GM18498 (cell line): ENCODE measurements around the gene ARSB.
"Not testable (repeated sequence)": the region's sequence is repeated elsewhere in the genome, so short reads cannot be mapped to it uniquely, and the experiment has no call there.

Experiments used
- ATAC-seq: cut with Tn5 transposase; IDR thresholded peaks from one replicate; pipeline ENCODE4 v1.9.1; 2021; ENCODE audit warnings: mild to moderate bottlenecking, moderate library complexity; ENCODE audit not compliant: unreplicated experiment

Gene ARSB

DNA sequence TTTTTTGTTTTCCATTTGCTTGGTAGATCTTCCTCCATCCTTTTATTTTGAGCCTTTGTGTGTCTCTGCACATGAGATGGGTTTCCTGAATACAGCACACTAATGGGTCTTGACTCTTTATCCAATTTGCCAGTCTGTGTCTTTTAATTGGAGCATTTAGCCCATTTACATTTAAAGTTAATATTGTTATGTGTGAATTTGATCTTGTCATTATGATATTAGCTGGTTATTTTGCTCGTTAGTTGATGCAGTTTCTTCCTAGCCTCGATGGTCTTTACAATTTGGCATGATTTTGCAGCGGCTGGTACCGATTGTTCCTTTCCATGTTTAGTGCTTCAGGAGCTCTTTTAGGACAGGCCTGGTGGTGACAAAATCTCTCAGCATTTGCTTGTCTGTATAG lies 133.2 kb downstream of the ARSB start:
- not testable (repeated sequence) for ATAC-seq

DNA sequence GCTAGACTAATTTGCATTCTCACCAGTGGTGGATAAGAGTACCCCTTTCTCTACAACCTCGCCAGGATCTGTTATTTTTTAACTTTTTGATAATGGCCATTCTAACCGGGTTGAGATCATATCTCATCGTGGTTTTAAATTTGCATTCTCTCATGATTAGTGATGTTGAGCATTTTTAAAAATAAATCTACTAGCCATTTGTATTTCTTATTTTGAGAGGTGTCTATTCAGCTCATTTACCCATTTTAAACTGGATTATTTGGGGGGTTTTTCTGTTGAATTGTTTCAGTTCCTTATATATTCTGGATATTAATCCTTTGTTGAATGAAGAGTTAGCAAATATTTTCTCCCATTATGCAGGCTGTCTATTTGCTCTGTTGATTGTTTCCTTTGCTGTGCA lies 139.6 kb downstream of the ARSB start:
- ATAC-seq: no peak

DNA sequence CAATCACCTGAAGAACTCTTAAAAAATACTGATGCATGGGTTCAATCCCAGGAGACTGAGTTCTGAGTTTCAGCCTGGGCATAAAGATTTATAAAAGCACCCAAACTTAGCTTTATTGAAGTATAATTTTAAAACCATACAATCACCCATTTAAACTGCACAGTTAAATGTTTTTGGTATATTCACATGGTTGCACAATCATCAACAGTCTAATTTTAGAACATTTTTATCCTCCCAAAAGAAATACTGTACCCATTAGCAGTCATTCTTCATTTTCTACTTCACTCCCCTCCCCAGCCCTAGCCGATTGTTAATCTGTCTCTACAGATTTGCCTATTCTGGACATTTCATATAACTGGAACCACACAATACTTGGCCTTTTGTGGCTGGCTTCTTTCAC lies 141.7 kb downstream of the ARSB start:
- no peak for ATAC-seq

DNA sequence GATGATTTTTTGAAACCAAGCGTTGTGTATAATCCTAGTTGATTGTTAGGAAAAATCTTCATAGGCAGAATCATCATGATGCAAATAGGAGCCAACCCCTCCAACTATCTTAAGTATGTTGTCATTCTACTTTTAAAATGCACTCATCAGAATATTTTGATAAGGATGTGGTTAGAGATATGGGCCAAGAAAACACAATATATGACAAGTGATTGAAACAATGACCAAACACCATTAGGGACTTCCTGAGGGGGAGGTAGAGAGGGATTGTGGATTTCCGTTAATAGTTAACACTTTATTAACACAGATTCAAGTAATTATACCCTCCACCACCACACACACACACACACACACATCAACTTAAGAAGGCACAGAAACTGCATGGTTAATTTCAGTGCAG lies 143.3 kb downstream of the ARSB start:
- ATAC-seq: no peak

DNA sequence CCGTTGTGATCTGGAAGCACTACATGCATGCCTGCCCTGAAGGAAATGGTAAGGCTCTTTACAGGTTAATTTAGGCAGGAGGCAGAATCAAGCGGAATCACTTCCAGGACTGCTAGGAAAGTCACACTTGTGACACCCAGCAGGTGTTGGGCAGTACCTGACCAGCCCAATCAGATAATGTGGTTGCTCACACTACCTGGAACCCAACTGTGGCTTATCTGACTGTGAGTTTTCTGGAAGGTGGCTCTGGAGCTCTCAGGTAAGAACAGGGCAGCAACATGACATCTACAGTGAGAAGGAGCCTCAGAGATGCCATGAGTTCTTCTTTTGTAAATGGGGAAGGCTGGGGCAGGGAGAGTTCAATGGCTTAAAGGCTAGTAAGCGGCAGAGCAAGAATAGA lies 146.4 kb downstream of the ARSB start:
- ATAC-seq: no peak

DNA sequence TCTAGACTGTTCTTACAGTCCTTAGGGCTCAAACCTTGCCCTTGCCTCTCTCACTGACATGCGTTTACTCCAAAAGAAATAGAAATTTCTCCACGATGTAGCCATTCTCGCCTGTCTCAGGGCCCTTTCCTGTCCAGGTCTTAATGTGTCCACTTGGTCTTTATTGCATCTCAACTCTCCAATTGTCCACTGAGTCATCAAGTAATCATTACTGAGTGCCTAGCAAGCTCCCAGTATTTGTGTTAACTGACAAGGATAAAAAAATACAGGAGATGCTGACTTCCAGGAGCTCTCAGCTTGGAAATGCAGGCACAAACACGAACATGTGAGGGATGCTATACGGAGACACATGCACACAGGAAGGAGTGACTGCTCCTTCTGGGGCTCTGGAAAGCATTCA lies 147.3 kb downstream of the ARSB start:
- ATAC-seq: no peak

DNA sequence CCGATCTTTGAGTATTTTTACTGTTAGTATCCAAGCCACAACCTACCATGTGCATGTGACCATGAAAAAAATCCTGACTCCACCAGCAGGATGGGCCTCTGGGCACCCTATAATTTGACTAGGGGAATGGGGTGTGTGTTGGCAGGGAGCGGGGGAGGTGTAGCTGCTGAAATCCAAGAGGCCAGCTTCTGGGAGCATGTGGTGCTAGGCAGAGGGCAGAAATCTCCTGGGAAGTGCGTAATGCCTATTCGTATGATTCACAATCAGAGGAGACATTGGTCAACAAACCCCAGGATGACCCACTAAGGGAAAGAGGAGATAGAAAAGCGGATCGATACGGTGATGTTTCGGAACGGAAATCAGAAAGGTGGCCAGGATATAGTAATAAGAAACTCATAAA lies 149.9 kb downstream of the ARSB start:
- no peak for ATAC-seq

DNA sequence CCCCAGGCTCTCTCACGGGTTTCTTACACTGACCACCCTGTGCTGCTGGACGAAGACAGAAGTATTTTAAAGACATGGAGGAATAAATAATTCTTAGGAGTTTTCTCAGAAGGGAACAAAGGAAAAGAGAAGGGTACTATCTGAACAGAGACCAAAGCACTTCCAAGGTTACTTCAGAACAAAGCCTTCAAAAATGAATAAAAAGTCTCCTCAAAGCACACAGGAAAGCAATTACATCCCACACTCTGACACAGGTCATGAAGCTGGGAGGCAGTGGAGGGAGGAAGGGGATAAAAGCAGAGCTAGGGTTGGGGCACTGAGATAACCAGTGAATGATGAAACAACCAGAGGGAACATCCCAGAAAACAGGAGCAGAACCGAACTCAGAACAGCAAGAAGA lies 151.8 kb downstream of the ARSB start:
- ATAC-seq: no peak

DNA sequence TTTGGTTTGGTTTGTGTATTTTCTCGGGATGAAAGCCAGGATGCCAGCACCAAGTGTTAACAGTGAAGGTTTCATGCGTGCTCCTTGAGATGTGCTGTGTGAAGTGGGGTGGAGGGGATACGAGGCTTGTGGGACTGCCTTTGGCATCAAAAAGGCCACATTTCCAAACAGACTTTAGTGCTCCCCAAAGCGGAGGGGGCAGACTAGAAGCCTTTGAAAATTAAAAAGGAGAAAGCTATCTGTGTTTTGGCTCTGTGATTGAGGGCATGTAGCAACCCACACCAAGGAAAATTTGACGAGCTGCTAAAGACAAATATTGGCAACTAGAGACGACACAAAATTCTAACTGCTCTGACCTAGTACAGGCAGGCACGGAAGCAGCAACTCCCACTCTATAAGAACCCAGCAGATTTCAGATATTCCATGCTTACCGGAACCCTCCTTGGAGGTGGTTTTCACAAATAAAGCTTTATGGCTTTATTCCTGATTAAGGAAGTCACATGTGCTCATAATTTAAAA lies 154.5 kb downstream of the ARSB start:
- ATAC-seq: no peak

DNA sequence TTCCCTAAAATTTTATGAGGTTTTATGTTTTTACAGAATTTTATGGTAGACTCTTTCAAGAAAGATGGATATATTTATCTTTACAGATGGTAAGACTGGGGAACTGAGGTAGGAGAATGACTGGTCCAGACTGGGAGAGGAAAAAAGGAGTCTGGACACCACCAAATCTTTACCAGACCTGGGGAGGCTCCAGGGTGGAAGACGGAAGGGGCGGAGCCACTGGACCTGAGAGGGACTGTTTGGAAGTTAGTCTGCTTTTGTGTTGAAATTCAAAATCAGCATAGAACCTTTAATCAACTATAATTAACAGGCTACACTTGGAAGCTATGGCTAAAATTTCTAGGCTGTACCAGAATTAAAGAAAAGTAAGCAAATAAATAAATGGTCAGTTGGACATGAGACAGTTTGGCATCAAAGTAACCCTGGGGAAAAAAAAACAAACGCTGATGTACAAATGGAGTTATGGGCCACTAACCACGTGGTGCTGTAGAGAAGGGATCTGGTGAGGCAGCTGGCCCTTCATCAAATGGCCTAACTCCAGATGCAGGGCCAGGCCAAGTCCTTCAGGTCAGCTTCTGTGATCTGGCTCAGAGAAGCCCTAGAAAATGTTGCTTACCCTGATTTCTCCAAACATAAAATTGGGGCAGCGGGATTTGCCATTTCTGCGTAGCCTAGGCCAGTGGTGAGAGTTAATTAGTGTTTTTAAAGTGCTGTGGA lies 155.1 kb downstream of the ARSB start:
- ATAC-seq: no peak

DNA sequence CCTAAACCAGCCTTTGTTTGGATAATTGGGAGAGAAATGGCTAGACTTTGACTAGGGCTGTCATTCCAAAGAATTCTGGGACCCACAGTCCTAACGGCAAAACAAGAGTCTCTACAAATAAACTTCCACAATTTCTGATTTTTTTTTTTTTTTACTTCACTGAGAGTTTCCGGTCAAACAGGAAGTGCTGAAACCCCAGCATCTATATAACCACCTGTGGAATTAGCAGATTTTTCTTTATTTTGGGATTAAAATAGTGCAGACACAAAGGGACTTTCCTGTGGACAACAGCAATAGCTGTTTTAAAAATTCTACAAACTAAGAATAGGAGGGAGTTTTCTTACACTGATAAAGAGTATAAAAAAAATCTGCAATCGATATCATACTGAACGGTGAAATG lies 157.4 kb downstream of the ARSB start:
- ATAC-seq: no peak

DNA sequence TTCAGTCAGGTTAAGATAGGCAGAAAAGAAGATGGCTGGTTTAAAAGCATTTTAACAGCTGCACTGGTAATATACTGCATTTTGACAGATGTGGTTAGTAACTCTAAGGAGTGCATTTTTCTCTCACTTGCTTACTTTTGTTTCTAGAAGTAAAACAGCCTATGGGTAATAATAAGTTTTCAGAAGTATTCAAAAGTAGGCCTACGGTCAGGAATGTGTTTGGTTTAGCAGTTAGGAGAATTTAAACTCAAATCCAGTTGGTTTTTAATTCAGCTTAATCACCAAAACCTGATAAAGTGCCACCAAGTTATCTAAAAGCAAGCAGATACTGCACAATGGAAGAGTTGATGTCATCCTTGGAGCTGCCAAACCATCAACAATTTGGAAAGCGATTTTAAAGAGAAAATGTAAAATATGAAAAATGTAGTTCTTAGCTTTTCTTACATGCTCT lies 160.3 kb downstream of the ARSB start:
- no peak for ATAC-seq

DNA sequence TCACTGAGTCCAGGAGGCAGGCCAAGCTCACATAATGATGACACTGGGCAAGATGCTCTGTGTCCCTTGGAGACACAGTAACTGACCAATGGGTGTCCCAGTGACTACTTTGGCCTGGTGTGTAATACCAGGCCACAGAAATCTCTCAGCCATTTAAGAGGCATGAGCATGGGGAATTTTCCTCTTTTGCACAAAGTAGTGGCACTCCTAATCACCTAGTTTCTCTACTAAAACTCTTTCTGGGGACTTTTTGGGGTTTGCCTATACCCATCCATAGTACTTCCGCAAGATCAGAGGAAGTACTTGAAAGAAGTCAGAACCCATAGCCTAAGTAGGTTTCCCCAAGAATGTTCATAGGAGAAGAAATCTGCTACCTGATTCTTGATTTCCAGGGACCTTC lies 161.9 kb downstream of the ARSB start:
- ATAC-seq: no peak

DNA sequence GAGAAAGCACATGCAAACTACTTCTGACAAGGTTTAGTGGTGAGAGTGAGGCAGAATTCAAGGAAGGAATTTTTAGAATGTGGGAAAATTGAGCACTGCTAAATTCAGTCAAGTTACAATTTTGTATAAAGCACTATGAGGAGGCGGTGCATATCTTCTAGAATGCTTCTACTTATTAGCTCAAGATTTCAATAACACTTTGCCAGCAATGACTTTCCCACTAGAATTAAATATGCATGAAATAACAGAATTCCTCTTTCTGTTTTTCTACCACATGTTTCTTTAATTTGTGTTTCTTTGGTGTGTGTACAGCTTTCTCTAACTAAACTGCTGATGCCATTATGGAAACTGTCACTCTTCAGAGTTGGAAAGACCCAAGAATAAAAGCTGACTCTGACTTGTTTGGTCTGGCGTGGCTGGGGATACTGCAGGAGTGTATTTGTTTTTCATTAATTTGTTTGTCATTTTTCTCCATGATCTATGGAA lies 163.5 kb downstream of the ARSB start:
- ATAC-seq: no peak

DNA sequence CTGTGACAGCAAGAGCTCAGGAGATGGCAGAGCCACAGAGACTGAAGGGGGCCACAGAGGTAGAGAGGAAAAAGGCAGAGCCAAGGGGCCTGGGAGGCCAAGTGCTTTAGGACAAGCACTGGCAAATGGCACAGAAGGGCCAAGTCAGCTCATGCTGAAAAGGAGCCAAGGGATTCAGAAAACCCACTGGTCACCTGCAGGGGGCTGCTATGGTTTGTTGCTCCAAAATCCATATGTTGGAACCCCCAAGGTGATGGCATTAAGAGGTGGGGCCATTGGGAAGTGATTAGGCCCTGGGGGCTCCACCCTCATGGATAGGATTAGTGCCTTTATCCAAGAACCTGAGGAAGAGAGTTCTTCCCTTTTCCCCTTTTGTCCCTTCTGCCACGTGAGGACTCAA lies 165.4 kb downstream of the ARSB start:
- ATAC-seq: no peak

DNA sequence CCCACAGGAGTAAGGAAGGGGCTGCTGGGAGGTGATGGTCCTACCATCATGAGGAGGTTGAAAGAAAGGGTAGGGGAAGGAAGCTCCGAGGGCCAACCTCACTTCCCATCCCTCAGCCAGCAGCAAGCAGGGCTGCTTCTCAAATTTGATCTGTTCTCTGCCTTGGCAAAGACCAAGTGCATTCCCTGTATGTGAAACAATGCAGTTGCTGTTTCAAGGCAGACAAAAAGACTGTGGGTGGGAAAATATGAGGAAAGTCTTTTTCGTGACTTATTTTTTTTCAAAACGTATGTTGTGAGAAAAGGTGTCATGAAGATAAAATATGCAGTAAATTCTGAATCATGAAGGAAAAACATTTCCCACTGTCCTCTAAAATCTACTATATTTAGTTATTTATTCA lies 165.9 kb downstream of the ARSB start:
- no peak for ATAC-seq

DNA sequence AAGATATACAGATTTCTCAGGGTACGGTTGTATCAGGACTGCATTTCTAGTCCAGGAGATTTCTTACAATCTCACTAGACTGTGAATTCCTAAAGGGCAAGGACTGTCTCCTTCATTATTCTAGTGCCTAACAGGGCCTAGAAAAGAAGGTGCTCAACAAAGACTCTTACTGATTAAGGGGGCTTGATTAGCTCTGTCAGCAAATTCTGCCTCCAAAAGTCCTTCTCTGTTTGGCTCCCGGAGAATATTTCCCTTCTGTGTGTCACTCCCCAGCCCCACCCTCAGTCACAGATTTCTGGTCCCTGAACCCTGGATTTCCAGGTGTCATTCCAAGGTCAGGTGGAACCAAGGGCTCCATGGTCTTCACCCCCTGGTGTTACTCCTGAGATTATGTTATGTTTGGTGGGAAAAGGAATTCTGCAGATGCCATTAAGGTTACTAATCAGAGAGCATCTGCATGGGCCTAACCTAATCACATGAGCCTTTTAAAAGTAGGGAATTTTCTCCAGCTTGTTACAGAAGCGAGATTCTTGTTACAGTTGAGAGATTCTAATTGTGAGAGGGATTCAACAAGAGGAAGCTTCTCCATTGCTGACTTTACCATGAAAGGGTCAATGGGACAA lies 168.9 kb downstream of the ARSB start:
- no peak for ATAC-seq

DNA sequence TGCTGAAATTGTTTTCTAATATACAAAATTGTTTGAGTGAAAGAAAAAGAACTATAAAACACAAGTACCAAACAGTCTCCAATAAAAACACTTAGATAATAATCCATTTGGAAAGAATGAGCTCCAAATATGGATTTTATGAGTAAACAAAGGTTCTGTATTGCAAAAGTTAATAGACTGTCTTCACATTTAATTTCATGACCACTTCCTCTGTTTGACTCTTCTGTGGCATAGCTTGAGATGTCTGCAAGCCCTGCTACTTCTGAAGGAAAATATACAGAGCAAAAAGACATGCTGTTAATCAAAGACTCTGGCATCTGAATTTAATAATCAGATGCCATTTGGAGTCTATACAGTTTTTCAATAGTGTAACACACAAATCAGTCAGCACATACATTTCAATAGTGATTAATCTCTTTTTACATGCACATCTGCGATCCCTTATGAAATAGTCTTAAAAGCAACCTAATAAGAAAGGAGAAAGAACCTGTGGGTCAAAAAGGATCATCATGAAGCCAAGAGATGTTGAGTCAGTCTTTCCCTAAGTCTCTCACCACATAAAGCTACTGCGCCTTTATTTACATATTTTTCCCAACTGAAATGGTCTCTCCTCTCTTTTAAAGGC lies 171.1 kb downstream of the ARSB start:
- ATAC-seq: no peak

DNA sequence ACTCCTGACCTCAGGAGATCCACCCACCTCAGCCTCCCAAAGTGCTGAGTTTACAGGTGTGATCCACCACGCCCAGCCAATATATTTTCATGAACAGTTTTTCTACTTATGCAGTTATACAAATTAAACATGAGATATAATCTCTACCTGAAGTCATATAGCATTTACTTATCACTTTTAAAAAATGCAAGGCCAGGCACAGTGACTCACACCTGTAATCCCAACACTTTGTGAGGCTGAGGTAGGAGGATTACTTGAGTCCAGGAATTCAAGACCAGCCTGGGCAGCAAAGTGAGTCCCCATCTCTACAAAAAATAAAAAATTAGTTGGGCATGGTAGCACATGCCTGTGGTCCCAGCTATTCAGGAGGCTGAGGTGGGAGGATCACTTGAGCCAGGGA lies 171.8 kb downstream of the ARSB start:
- no peak for ATAC-seq

DNA sequence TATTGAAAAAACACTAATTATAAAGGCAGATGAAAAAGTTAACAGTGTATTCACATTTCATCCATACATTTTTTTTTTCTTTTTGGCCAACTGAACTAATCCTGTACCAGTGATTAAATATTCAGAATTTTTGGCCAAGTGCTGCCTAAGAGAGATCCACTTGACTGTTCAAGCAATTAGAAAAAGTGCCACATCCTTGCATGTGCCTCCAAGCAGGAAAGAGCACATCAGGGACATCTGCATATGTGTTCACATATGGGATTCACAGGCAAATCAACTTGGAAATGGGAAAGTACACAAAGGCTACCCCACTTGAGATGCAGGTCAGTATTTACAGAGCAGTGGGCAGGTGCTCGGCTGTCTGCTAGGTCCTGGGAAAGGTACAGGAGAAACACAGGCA lies 173.2 kb downstream of the ARSB start:
- no peak for ATAC-seq

DNA sequence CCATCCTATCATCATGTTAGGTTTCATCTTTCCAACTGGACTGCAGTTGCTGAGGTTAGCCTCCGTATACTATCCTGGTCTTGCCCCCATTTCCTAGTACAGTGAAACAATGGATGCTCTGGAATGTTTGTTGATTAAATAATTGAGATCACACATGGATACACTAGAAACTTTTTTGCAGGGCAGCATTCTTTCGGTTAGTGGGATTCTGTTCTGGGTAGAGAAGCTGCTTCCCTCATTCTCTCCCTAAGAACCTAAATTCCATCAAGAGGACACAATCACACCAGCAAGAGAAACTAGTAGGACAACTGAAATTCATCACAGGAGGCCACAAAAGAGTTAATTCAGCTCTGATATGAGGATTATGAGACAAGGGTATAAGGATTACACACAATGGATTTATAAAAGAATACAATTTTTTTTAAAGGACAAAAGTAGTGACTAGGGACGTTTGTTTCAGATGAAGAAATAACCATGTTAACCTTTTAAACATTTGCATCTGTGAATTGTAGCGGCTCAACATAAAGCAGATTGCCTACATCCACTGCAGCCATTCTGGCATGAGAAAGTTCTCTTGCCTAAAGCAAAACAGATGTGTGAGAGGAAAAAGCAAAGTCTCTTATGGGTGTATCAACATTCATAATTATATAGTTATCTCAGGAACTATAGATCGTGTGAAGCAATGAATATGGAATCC lies 173.8 kb downstream of the ARSB start:
- ATAC-seq: no peak
